ENCODE results near the gene PLCB1.

The PLCB1 gene

DNA sequence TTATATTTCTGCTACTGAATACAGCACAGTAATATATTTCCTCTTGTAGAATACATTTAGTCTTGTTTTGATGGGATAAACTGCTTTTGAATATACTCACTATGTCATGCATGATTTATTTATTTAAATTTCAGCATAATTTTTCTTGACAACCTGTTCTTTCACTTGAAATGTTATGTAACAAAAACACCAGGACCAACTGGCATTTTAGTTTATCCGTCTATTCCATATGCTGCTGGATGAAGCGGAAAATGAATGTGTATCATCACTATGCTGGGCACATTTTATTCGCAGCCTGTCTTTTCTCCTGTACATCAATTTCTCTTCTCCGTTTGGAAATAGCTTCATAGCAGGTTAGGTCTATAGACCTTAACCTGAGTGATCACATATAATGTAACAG, 730.0 kb downstream of the PLCB1 start:
- no peak overlapping the region for H3K4me3 ChIP-seq (ENCODE audit: low read length in 2 of 2)
- H3K9me3 ChIP-seq (replicated peaks in 1 of 2; ENCODE audit: control insufficient read depth in 2 of 2, insufficient read depth in 1 of 2, low read depth in 1 of 2, low read length in 2 of 2) = peaks cover 0 to 2% of the 10 kb centered on the region in 2 donors
- H3K27ac ChIP-seq (replicated peaks; ENCODE audit: low read length) = no peak overlapping the region
- H2BK5ac ChIP-seq (ENCODE audit: low read length) = no peak overlapping the region
- H3K9ac ChIP-seq (ENCODE audit: low read depth, low read length, poor library complexity) = no peak overlapping the region
- H2AFZ ChIP-seq (ENCODE audit: low read length) = no peak overlapping the region
- H3K36me3 ChIP-seq (replicated peaks in 1 of 2; ENCODE audit: control insufficient read depth in 2 of 2, insufficient read depth in 2 of 2, low read length in 2 of 2) = no peaks in the 10 kb centered on the region
- H4K8ac ChIP-seq (ENCODE audit: low read depth, low read length) = no peak overlapping the region
- no peak overlapping the region for H2BK12ac ChIP-seq (ENCODE audit: low read length)
- no CpG with 5 or more reads among the region's 4 CpGs for WGBS, 2 donors (ENCODE audit: extremely low coverage in 2 of 2, insufficient read length in 2 of 2, insufficient replicate concordance in 1 of 2)
- H3K4me1 ChIP-seq (ENCODE audit: control insufficient read depth in 2 of 2, insufficient read depth in 1 of 2, low read depth in 1 of 2, low read length in 2 of 2) = peaks cover 0 to 11% of the 10 kb centered on the region in 2 donors
- H3K4ac ChIP-seq (ENCODE audit: low read length) = no peak overlapping the region
- no peaks in the 10 kb centered on the region for H3K79me1 ChIP-seq (ENCODE audit: low read depth, low read length)
- no peak overlapping the region for H3K4me2 ChIP-seq (ENCODE audit: insufficient read depth, low read length, poor library complexity, severe bottlenecking)
- H4K91ac ChIP-seq (ENCODE audit: low read depth, low read length, poor library complexity) = no peak overlapping the region
- no peak for DNase-seq (ENCODE audit: low spot score)
- H2AK5ac ChIP-seq (ENCODE audit: low read depth, low read length) = no peak overlapping the region
- H3K14ac ChIP-seq (ENCODE audit: low read length) = no peak overlapping the region
- no peak overlapping the region for H2BK120ac ChIP-seq (ENCODE audit: low read depth, low read length)
- no peak overlapping the region for H2BK15ac ChIP-seq (ENCODE audit: low read length)
- H3K27me3 ChIP-seq (ENCODE audit: control insufficient read depth in 3 of 3, insufficient read depth in 3 of 3, low read depth in 1 of 3, low read length in 3 of 3) = no peaks in the 10 kb centered on the region
- H3K23ac ChIP-seq (ENCODE audit: low read depth, low read length, poor library complexity) = no peak overlapping the region
- H3K18ac ChIP-seq (ENCODE audit: low read length) = no peak overlapping the region

DNA sequence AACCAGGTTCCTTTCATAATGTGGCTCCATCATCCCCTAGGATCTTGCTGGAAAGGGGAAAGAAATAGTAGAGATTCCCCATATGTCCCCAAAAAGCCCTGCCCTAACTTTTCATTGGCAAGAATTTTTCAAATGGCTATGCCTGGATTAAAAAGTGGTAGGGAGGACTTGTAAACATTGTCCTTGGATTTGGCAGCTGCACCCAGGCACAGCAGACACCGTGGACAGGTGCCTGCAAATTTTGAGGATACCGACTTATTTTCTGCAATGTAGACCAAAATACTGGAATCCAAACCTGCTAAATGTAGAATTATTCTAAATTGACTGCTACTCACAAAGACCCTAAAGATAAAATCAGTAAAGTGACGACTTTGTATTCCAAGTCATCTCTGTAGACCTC, 733.6 kb downstream of the PLCB1 start:
- H3K4me1 ChIP-seq (ENCODE audit: control insufficient read depth in 2 of 2, insufficient read depth in 1 of 2, low read depth in 1 of 2, low read length in 2 of 2) = peaks cover 0 to 23% of the 10 kb centered on the region in 2 donors
- H3K14ac ChIP-seq (ENCODE audit: low read length) = no peak overlapping the region
- H3K27me3 ChIP-seq (ENCODE audit: control insufficient read depth in 3 of 3, insufficient read depth in 3 of 3, low read depth in 1 of 3, low read length in 3 of 3) = no peaks in the 10 kb centered on the region
- H2BK120ac ChIP-seq (ENCODE audit: low read depth, low read length) = no peak overlapping the region
- DNase-seq (ENCODE audit: low spot score) = no peak
- no peak overlapping the region for H4K91ac ChIP-seq (ENCODE audit: low read depth, low read length, poor library complexity)
- H3K23ac ChIP-seq (ENCODE audit: low read depth, low read length, poor library complexity) = no peak overlapping the region
- H3K27ac ChIP-seq (replicated peaks; ENCODE audit: low read length) = no peak overlapping the region
- no peak overlapping the region for H2BK15ac ChIP-seq (ENCODE audit: low read length)
- WGBS, 2 donors (ENCODE audit: extremely low coverage in 2 of 2, insufficient read length in 2 of 2, insufficient replicate concordance in 1 of 2) = no CpG with 5 or more reads among the region's 3 CpGs
- no peak overlapping the region for H3K9ac ChIP-seq (ENCODE audit: low read depth, low read length, poor library complexity)
- H3K4me2 ChIP-seq (ENCODE audit: insufficient read depth, low read length, poor library complexity, severe bottlenecking) = no peak overlapping the region
- H2BK5ac ChIP-seq (ENCODE audit: low read length) = no peak overlapping the region
- H3K9me3 ChIP-seq (replicated peaks in 1 of 2; ENCODE audit: control insufficient read depth in 2 of 2, insufficient read depth in 1 of 2, low read depth in 1 of 2, low read length in 2 of 2) = peaks cover 0 to 2% of the 10 kb centered on the region in 2 donors
- no peak overlapping the region for H2BK12ac ChIP-seq (ENCODE audit: low read length)
- H3K79me1 ChIP-seq (ENCODE audit: low read depth, low read length) = no peaks in the 10 kb centered on the region
- H3K36me3 ChIP-seq (replicated peaks in 1 of 2; ENCODE audit: control insufficient read depth in 2 of 2, insufficient read depth in 2 of 2, low read length in 2 of 2) = no peaks in the 10 kb centered on the region
- H2AFZ ChIP-seq (ENCODE audit: low read length) = no peak overlapping the region
- H3K18ac ChIP-seq (ENCODE audit: low read length) = no peak overlapping the region
- no peak overlapping the region for H3K4me3 ChIP-seq (ENCODE audit: low read length in 2 of 2)
- H2AK5ac ChIP-seq (ENCODE audit: low read depth, low read length) = no peak overlapping the region
- no peak overlapping the region for H3K4ac ChIP-seq (ENCODE audit: low read length)
- H4K8ac ChIP-seq (ENCODE audit: low read depth, low read length) = no peak overlapping the region

DNA sequence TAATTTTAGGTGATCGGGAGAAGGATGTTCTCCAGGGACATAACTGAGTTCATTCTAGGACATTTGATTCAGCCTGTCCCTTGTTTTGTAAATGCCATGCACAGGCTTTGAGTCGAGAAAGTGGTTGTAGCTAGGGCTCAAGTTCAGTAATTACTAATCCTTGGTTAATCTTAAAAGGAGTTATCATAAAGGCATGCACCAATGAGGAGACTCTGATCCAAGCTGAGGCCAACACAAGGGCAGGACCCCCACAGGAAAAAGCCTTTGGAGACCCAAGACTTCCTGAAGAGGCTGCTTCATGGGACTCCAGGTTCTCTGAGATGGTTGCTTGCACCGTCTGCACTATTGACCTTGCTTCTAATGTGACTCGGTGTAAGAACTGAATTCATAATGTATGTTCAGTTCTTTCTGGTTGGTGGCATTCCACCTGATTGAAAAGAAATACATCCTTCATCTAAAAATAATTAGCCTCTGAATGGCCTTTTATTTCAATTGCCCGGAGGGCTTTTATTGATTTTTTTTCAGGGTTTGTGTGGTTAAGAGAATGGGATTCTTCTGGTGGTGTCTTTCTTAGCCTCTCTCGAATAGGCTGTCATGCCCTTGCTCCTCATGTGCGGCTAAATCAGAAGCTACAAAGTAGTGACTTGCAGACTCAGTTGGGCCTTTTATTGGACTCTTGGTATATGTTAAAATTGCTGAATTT, 735.1 kb downstream of the PLCB1 start:
- no peak overlapping the region for H3K18ac ChIP-seq (ENCODE audit: low read length)
- H3K4me1 ChIP-seq (ENCODE audit: control insufficient read depth in 2 of 2, insufficient read depth in 1 of 2, low read depth in 1 of 2, low read length in 2 of 2) = peaks cover 0 to 33% of the 10 kb centered on the region in 2 donors
- no peak overlapping the region for H2AFZ ChIP-seq (ENCODE audit: low read length)
- H3K9ac ChIP-seq (ENCODE audit: low read depth, low read length, poor library complexity) = no peak overlapping the region
- DNase-seq (ENCODE audit: low spot score) = no peak
- H3K4me2 ChIP-seq (ENCODE audit: insufficient read depth, low read length, poor library complexity, severe bottlenecking) = no peak overlapping the region
- H3K9me3 ChIP-seq (replicated peaks in 1 of 2; ENCODE audit: control insufficient read depth in 2 of 2, insufficient read depth in 1 of 2, low read depth in 1 of 2, low read length in 2 of 2) = peaks cover 0 to 2% of the 10 kb centered on the region in 2 donors
- H3K79me1 ChIP-seq (ENCODE audit: low read depth, low read length) = no peaks in the 10 kb centered on the region
- no peak overlapping the region for H4K91ac ChIP-seq (ENCODE audit: low read depth, low read length, poor library complexity)
- no peak overlapping the region for H3K14ac ChIP-seq (ENCODE audit: low read length)
- no peak overlapping the region for H3K4ac ChIP-seq (ENCODE audit: low read length)
- no peak overlapping the region for H2AK5ac ChIP-seq (ENCODE audit: low read depth, low read length)
- no peak overlapping the region for H3K27ac ChIP-seq (replicated peaks; ENCODE audit: low read length)
- H2BK5ac ChIP-seq (ENCODE audit: low read length) = no peak overlapping the region
- H2BK15ac ChIP-seq (ENCODE audit: low read length) = no peak overlapping the region
- H3K23ac ChIP-seq (ENCODE audit: low read depth, low read length, poor library complexity) = no peak overlapping the region
- no peak overlapping the region for H2BK12ac ChIP-seq (ENCODE audit: low read length)
- H3K27me3 ChIP-seq (ENCODE audit: control insufficient read depth in 3 of 3, insufficient read depth in 3 of 3, low read depth in 1 of 3, low read length in 3 of 3) = no peaks in the 10 kb centered on the region
- no peak overlapping the region for H4K8ac ChIP-seq (ENCODE audit: low read depth, low read length)
- no peak overlapping the region for H3K4me3 ChIP-seq (ENCODE audit: low read length in 2 of 2)
- no peak overlapping the region for H2BK120ac ChIP-seq (ENCODE audit: low read depth, low read length)
- WGBS, 2 donors (ENCODE audit: extremely low coverage in 2 of 2, insufficient read length in 2 of 2, insufficient replicate concordance in 1 of 2) = no CpG with 5 or more reads among the region's 7 CpGs
- no peaks in the 10 kb centered on the region for H3K36me3 ChIP-seq (replicated peaks in 1 of 2; ENCODE audit: control insufficient read depth in 2 of 2, insufficient read depth in 2 of 2, low read length in 2 of 2)

DNA sequence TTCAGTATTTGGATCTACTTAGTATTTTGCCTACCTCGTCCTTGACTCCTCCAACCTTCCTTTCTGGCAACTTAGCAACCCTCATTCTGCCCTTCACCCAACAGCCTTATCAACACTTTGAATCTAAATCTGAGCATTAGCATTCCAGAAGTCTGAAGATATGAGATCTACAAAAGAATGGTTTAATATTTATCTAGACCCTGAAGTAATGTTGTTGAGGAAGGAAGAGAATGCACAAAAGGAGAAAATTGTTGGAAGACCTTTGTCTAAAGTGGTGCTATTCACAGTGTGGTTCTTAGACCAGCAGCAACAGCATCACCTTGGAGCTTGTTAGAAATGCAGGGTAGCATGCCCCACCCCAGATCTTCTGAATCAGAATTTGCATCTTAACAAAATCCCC, 738.6 kb downstream of the PLCB1 start:
- Histone ChIP-seq H4K8ac (ENCODE audit: low read depth, low read length) (no peak overlapping the region), H3K4me1 (ENCODE audit: control insufficient read depth in 2 of 2, insufficient read depth in 1 of 2, low read depth in 1 of 2, low read length in 2 of 2) (peaks cover 0 to 43% of the 10 kb centered on the region in 2 donors)
- no CpG with 5 or more reads among the region's 1 CpG for WGBS, 2 donors (ENCODE audit: extremely low coverage in 2 of 2, insufficient read length in 2 of 2, insufficient replicate concordance in 1 of 2)

More for the DNA sequence above, 738.6 kb downstream of the PLCB1 start:
- no peak overlapping the region for H3K4ac ChIP-seq (ENCODE audit: low read length)
- no peaks in the 10 kb centered on the region for H3K27me3 ChIP-seq (ENCODE audit: control insufficient read depth in 3 of 3, insufficient read depth in 3 of 3, low read depth in 1 of 3, low read length in 3 of 3)
- H2AK5ac ChIP-seq (ENCODE audit: low read depth, low read length) = no peak overlapping the region
- H2AFZ ChIP-seq (ENCODE audit: low read length) = no peak overlapping the region
- DNase-seq (ENCODE audit: low spot score) = no peak
- H3K4me2 ChIP-seq (ENCODE audit: insufficient read depth, low read length, poor library complexity, severe bottlenecking) = no peak overlapping the region
- no peak overlapping the region for H2BK12ac ChIP-seq (ENCODE audit: low read length)
- no peak overlapping the region for H3K4me3 ChIP-seq (ENCODE audit: low read length in 2 of 2)
- no peak overlapping the region for H3K9ac ChIP-seq (ENCODE audit: low read depth, low read length, poor library complexity)
- H3K27ac ChIP-seq (replicated peaks; ENCODE audit: low read length) = no peak overlapping the region
- H2BK120ac ChIP-seq (ENCODE audit: low read depth, low read length) = no peak overlapping the region
- H4K91ac ChIP-seq (ENCODE audit: low read depth, low read length, poor library complexity) = no peak overlapping the region
- H3K79me1 ChIP-seq (ENCODE audit: low read depth, low read length) = no peaks in the 10 kb centered on the region
- H3K23ac ChIP-seq (ENCODE audit: low read depth, low read length, poor library complexity) = no peak overlapping the region
- no peak overlapping the region for H2BK5ac ChIP-seq (ENCODE audit: low read length)
- no peak overlapping the region for H2BK15ac ChIP-seq (ENCODE audit: low read length)
- H3K36me3 ChIP-seq (replicated peaks in 1 of 2; ENCODE audit: control insufficient read depth in 2 of 2, insufficient read depth in 2 of 2, low read length in 2 of 2) = no peaks in the 10 kb centered on the region
- no peaks in the 10 kb centered on the region for H3K9me3 ChIP-seq (replicated peaks in 1 of 2; ENCODE audit: control insufficient read depth in 2 of 2, insufficient read depth in 1 of 2, low read depth in 1 of 2, low read length in 2 of 2)
- no peak overlapping the region for H3K14ac ChIP-seq (ENCODE audit: low read length)
- H3K18ac ChIP-seq (ENCODE audit: low read length) = no peak overlapping the region

Measured in neuronal stem cell (in vitro differentiated cells).